ENCODE data around the gene SCARB2.

The SCARB2 gene

DNA sequence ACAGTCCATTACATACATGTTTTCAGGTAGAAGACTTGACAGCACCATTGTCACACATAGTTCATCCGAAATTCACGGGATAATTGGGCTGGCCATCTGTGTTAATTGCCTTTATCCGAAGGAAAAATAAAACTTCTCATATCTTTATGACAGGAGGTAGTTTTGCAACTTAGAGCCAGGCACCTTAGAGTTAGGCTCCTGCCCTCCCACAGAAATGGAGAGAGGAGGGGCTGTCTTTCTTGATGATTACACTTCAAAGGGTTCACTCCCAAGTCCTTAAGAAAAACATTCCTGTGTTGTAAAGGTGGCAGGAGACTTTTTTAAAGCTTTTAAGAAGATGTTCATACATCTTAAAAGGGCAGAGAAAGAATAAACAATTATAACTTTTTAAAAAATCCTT lies 10.5 kb upstream of the SCARB2 start:
- no peak for DNase-seq (ENCODE audit: low spot score)

- DNase-seq (ENCODE audit: low spot score), result no peak
These were observed 5.9 kb upstream of the SCARB2 start for GRCh38 chr4:76219299-76220055.

GRCh38 chr4:76216975-76217814 lies 3.6 kb upstream of the SCARB2 start:
- no peak for DNase-seq (ENCODE audit: low spot score)

- no peak for DNase-seq (ENCODE audit: low spot score)
These were observed 2.9 kb upstream of the SCARB2 start for GRCh38 chr4:76216524-76216923.

DNA sequence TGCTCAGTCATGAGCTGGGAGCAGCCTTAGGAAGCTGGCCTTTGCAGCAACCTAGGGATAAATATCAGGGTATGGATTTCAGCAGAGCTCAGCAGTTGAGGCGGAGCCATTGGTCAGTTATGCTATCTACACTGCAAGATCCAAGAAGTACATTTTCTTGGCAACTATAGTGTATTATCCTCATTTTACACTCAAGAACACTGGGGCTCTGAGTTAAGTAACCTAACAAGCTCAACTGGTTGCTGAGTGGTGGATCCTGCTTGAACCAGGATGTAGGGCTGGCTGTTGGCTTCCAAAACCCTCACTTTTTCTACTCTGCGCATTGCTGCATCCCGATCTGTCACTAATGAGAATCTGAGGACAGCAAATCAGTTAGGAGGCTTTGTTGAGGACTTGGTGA lies 1.5 kb upstream of the SCARB2 start:
- DNase-seq (ENCODE audit: low spot score), result no peak

- DNase-seq (ENCODE audit: low spot score), result no peak
These were observed 602 bp upstream of the SCARB2 start for GRCh38 chr4:76214177-76214675.

DNA sequence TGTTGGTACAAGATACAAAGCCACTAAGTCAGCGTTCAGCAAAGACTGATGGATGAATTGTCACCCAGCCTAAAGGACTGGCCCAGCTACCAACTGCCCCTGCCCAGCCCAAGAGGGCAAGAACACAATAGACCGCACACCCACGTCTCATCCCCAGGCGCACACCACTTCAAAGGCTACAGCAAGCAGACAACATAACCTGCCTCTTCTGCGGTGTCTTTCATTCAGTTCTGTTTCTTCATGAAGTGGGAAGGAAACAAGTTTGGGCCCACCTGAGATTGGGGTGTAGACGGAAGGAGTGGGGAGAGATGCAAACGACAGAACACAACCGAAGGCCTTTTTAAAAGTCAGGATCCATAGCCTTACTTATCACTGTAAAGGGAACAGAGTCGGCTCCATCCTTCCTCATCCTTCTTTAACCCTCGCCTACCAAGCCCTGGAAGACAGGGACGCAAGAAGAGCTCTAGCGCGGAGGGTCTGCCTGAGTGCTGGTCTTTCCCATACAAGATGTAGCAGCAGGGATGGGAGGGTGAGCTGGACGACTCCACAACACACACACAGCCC lies 691 bp downstream of the SCARB2 start:
- peak; percentile 69 for DNase-seq (ENCODE audit: low spot score)

GRCh38 chr4:76211769-76212708 lies 1.6 kb downstream of the SCARB2 start:
- no peak for DNase-seq (ENCODE audit: low spot score)

DNA sequence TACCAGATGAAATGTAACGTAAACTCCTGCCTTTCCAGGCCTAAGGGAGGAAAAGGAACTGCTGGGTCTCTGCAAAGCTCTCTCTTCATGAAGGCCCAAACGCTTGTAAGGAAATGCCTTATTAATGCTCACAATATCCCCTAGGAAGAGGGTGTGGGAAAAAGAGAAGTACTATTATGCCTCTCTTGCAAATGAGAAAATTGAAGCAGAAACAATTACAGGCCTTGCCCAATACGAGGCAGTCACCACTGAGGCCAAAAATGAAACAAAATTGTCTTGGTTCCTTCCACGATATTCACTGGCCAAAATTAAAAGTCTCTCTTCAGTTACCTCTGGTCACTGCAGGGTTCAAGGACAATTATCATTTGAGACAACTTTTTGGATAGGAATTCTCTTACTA lies 3.2 kb downstream of the SCARB2 start:
- no peak for DNase-seq (ENCODE audit: low spot score)

DNA sequence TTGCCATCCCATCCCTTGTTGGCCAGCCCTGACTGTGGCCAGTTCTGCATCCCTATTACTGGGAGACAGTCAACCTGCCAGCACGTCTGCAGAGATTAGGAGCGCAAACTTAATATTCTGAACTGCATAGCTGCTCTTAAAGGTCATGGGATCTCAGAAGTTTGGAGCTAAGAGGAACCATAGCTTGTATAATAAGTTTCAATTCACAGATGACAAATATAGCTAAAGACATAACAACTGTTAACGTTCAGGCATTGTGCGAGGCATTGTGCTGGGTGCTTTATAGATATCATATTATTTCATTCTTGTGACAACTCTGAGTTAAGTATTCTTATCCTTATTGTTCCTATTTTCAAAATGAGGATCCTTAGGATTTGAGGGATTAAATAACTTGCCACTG lies 3.7 kb downstream of the SCARB2 start:
- no peak for DNase-seq (ENCODE audit: low spot score)

DNA sequence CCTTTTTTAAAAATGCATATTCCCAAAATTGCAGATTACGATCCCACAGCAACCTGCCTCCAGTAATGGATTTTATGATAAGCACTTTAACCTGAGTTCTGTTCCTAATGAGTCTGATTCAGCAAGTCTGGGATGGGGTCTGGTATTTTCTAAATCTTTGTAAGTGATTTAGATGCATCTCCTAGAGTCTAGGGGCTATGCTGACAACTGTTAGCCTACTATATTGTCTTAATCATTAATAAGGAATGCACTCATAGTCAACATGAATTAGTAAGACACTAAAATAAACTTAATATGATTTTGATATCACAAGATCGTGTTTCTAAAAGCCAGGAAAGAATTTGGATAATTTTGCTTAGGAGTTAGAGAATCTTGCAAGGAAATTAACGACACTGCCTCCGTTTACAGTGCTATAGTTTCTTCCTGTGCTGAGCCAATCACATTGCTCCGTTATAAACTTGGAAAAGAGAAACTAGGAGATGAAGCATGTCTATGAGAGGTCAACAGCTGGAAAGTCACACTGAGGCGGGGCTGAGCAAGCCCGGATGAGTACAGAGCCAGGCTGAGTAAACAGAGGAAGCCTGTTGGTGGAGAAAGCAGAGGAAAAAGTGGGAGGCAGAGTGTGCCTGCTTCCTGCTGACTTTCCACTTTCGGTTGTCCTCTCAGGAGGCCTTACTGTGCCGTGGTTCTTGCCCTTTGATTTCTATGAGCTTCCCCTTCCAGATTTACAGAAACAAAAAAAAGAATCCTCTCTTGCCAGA lies 5.4 kb downstream of the SCARB2 start:
- peak; percentile 92 for DNase-seq (ENCODE audit: low spot score)

DNA sequence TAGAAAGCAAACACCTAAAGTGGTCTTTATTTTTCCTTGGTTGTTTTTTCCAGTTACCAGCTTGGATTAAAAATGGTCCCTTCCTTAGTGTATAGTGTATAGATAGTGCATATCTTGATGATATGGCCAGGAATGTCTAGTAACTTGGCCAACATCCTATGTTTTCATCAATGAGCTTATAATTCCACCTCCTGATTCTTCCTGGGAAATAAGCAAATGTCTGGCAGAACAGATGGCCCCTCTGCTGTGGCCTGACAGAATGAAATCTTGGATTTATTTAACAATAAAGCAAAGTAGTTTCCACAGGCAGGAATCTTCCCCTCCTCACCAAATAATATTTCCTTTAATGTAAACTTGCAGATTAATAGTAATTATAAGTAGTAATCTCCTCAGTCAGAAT lies 6.1 kb downstream of the SCARB2 start:
- no peak for DNase-seq (ENCODE audit: low spot score)

DNA sequence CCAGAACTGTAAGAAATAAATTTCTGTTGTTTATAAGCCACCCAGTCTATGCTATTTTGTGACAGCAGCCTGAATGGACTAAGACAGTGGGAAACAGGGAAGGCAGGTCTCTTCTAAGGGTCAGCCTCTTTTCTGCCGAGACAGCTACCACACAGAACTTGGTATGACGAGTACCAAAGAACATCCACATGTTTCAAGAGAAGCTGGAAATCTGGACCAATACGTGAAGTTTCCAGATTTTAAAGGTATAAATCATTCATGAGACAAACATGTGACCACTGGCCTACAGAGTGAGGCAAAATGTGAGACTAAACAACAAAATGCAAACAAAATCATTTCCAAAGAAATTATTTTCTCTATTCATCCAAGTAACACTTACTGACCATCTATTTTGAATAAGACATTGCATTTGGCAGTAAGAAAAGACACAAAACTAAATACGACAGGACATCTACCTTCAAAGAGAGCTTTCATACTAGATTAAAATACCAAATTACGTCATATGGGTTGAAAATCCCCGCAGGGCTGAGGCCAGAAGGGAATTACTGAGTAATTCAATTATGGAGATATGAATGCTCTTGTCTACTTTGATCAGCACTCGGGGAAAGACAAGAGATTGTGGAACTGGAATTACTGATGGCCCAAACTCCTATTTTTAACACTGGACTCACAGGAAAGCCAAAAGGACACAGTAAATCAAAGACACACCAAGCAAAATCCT lies 7.2 kb downstream of the SCARB2 start:
- DNase-seq (ENCODE audit: low spot score), result no peak

DNA sequence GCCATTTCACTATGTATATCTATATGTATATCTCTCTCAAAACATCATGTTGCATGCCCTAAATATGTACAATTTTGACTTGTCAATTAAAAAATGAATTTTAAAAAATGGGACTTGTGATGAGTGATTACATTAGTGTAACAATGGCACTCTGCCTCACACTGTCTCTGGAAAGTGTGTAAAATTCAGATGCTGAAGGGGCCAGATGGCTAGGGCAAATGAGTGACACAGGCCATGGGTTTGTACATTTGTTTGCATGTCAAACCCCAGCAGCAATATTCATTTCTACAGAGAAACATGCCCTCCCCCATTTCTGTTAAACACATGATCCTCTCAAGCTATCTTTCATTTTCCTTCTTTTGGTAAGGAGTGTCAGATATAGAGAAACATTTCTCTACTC lies 8.1 kb downstream of the SCARB2 start:
- no peak for DNase-seq (ENCODE audit: low spot score)

- no peak for DNase-seq (ENCODE audit: low spot score)
These were observed 8.7 kb downstream of the SCARB2 start for GRCh38 chr4:76204936-76205335.

DNA sequence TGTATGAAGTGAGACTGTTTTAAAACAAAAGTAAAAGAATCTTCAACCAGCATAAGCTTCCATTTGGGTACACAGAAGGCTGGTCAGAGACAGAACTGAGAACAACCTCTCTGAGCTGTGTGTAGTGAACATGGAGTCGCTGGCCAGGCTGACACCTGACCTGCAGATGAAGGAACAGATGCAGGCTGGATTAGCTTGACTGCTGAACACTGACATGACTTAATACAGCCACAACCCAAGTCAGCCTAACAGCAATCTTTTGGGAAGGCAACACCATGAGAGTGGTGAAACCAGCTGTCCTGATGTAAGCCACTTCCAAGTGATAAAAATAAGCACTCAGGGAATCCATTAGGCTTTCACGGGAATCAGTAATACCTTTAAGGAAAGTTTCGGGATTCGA lies 10.1 kb downstream of the SCARB2 start:
- DNase-seq (ENCODE audit: low spot score), result no peak

- no peak for DNase-seq (ENCODE audit: low spot score)
These were observed 12.3 kb downstream of the SCARB2 start for GRCh38 chr4:76201276-76201675.

DNA sequence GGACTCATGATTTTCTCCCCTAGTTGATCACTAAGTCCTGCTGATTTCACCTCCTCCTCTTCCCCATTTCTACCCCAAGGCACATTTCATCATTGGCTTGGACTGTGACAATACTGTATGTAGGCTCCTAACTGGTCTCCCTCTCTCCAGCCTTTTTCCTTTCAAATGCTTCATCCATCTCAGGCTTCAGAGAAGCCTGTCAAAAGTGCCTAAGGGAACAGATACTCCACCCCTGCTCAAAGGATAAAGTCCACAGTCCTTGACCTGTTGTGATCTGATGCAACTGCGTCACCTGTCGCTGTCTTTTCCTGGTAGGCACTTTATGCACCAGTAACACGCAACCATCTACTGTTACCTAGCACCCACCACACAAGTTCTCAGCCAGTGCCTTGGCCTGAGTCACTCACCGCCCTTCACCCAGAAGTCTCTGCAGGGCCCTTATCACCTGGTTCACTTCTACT lies 12.8 kb downstream of the SCARB2 start:
- no peak for DNase-seq (ENCODE audit: low spot score)

GRCh38 chr4:76199664-76200211 lies 13.9 kb downstream of the SCARB2 start:
- DNase-seq (ENCODE audit: low spot score), result peak; percentile 89

Data from Ammon's horn (tissue), 1 donor.